Stomach (tissue), 4 donors: Measurements from ENCODE around the gene NEK4.

Experiments used
- EP300 ChIP-seq: sonication (generic); formaldehyde crosslinking; IDR thresholded peaks from one replicate; pipeline ENCODE4 v1.6.1; 2017; ENCODE audit warnings: antibody characterized with exemption
- POLR2A ChIP-seq, 4 donors: fragments of 450-650 bp; IDR thresholded peaks; one replicate each; pipeline ENCODE4 v1.6.1; 2016; ENCODE audit warnings: antibody characterized with exemption in 4 of 4, control low read depth in 2 of 4, mild to moderate bottlenecking in 1 of 4, moderate library complexity in 1 of 4

GRCh38 chr3:52763466-52763865 is 7.3 kb downstream of the NEK4 start:
- no peak for TF ChIP-seq POLR2A (IDR thresholded peaks at IDR 0.05)
- no peak for TF ChIP-seq EP300
